Thyroid gland (tissue), 4 donors: ENCODE results near the gene TGFA.

Source experiments
- POLR2A ChIP-seq, 2 donors: fragments of 450-650 bp; IDR thresholded peaks; one replicate each; pipeline ENCODE4 v1.6.1; 2017; ENCODE audit warnings: antibody characterized with exemption in 2 of 2, mild to moderate bottlenecking in 2 of 2, moderate library complexity in 1 of 2
- TF ChIP-seq, protein P1 (sequence below), 6 experiments: fragments of 200-600 bp in 3 of 6; fragments of 450-650 bp in 3 of 6; sonication (generic) in 3 of 6; IDR thresholded peaks; one replicate each; pipeline ENCODE4 v1.5.1; 2016 to 2019; ENCODE audit warnings: antibody characterized with exemption in 6 of 6, mild to moderate bottlenecking in 2 of 6, inconsistent platforms in 1 of 6, moderate library complexity in 1 of 6

- TF ChIP-seq, protein P1, sequence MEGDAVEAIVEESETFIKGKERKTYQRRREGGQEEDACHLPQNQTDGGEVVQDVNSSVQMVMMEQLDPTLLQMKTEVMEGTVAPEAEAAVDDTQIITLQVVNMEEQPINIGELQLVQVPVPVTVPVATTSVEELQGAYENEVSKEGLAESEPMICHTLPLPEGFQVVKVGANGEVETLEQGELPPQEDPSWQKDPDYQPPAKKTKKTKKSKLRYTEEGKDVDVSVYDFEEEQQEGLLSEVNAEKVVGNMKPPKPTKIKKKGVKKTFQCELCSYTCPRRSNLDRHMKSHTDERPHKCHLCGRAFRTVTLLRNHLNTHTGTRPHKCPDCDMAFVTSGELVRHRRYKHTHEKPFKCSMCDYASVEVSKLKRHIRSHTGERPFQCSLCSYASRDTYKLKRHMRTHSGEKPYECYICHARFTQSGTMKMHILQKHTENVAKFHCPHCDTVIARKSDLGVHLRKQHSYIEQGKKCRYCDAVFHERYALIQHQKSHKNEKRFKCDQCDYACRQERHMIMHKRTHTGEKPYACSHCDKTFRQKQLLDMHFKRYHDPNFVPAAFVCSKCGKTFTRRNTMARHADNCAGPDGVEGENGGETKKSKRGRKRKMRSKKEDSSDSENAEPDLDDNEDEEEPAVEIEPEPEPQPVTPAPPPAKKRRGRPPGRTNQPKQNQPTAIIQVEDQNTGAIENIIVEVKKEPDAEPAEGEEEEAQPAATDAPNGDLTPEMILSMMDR (IDR thresholded peaks at IDR 0.05), result no peak
- TF ChIP-seq POLR2A (IDR thresholded peaks at IDR 0.05), result no peak
These were observed 127.3 kb downstream of the TGFA start for GRCh38 chr2:70426341-70426740.
